HG03280 (cell line): ENCODE results near the gene UBASH3A.
A peak's percentile ranks its signal among the peaks of the same experiment; 100 is the strongest.

ENCODE experiments used
- ATAC-seq: cut with Tn5 transposase; IDR thresholded peaks from one replicate; pipeline ENCODE4 v1.9.1; 2021; ENCODE audit warnings: mild to moderate bottlenecking, moderate library complexity; ENCODE audit not compliant: unreplicated experiment

Gene UBASH3A

DNA sequence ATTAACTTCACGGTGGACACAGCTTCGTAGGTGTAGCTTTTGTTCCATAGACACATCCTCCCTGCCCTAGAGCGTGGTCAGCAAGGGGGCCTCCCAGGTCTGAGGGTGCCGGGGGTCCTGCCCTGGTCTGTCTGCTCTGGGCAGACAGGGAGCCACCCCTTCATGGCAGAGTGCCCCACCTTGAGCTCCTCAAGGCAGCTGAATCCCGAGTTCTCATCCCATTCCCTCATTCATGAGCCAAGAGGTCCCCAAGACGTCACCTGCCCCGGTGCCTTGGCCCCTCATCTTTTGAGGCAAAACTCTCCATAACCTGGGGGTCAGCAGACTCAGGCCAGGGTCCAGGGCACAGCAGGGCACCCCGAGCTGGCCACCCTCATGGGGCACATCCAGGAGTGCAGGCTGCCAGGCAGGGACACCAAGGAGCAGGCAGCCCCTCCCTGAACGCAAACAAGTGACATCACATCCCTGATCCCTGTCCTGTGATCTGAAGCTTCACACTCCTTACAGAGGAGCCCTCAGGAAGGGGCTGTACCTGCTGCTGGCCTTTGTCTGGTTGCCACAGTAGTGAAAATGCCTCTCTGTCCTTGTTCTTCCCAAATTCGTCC lies 23.3 kb downstream of the UBASH3A start:
- no peak for ATAC-seq

DNA sequence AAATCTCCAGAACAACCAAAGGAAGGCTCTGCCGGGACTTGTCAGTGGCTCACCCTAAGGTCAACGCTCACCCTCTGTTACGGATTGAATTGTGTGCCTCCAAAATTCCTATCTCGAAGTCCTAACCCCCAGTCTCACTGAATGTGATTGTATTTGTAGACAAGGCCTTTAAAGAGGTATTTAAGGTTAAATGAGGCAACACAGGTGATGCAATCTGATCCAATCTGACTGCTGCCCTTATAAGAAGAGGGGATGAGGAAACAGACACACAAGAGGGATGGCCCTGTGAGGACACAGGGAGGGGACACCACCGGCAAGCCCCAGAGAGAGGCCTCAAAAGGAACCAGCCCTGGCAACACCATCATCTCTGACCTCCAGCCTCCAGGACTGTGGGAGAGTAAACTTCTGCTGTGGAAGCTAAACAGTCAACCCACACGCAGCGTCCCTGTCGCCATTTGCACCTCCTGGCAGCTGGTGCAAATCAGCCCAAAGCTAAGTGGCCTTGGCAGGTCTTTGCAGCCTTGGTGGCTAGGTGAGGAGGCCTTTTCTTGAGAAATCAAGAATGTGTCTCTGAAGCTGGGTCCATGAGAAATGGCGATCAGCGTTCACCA lies 24.2 kb downstream of the UBASH3A start:
- no peak for ATAC-seq

DNA sequence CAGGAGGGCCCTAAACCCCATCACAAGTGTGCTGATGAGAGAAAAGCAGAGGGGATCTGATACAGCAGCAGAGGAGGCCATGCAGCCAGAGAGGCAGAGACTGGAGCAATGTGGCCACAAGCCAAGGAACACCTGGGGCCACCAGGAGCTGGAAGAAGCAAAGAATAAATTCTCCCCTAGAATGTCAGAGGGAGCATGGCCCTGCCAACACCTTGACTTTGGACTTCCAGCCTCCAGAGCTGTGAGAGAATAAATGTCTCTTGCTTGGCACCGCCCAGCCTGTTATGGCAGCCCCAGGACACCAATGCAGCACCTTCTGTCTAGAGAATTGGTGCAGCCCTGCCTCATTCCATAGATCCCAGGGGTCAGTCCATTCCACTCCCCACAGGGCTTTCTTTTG lies 25.3 kb downstream of the UBASH3A start:
- ATAC-seq, result no peak

DNA sequence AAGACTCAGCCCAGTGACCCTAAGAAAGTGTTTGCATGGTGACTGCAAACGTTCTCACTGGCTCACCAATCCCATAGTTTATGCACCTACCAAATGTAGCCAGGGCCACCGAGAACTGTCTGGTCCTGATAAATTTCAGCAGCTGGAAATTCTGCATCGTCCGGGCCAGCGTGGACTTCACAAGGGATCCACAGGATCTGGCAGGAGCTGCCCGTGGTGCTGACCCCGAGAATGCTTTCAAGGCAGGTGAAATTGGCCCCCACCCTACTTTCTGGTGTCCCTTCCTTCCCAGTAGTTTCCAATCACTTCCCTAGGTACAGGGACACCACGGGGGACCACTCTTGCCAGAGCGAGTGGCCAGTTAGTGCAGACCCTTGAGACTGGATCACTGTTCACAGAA lies 26.2 kb downstream of the UBASH3A start:
- ATAC-seq, result no peak

DNA sequence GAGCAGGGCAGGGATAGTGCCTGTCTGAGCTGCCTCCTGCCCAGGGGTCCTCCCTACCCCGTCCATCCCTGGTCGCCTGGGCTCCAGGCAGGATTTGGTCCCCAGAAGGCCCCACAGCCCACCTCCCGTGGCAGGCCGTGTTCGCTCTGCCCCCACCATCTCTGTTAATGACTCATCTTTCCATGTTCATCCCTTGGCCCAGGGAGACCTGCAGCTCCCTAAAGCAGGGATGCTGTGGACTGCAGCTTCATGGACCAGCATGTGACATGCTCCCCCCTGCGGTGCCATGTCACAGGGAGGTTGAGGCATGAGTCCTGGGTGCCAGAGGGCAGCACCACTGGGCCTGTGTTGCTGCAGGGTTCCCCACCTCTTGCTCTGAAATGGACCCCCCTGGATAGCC lies 26.8 kb downstream of the UBASH3A start:
- no peak for ATAC-seq

DNA sequence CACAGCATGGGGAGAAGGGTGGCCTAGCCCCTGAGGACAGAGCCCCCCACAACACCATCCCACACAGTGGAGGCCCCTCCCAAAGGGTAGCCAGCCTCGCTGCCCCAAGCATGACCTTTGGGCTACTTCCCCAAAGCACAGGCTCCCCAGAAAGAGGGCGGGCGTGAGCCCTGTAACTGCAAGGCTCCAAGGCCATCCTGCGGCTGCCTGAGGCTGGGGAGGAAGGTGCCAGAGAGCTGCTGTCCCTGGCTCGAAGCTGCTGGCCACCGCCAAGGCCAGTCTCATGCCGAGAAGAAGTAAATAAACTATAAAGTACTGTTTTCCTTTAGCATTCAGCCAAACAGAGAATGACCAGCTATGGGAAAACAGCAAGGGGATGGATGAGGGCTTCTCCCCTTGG lies 27.5 kb downstream of the UBASH3A start:
- no peak for ATAC-seq

DNA sequence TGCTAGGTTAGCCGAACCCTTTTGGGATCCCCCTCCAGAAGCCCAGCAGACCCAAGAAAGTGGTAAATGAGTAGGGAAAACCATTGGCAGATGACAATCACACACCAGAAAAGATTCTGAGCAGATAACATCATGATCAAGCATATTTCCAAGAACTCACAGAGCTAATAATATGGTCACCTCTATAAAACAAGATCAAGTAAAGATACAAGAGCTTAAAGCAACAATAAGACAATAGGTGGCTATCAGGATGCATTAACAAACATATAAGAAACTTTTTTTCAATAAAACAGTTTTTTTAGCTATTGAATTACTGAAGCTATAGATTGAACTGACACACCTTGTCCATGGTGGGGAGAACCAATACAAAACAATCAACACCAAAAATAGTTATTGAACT lies 29.0 kb downstream of the UBASH3A start:
- ATAC-seq, result no peak

DNA sequence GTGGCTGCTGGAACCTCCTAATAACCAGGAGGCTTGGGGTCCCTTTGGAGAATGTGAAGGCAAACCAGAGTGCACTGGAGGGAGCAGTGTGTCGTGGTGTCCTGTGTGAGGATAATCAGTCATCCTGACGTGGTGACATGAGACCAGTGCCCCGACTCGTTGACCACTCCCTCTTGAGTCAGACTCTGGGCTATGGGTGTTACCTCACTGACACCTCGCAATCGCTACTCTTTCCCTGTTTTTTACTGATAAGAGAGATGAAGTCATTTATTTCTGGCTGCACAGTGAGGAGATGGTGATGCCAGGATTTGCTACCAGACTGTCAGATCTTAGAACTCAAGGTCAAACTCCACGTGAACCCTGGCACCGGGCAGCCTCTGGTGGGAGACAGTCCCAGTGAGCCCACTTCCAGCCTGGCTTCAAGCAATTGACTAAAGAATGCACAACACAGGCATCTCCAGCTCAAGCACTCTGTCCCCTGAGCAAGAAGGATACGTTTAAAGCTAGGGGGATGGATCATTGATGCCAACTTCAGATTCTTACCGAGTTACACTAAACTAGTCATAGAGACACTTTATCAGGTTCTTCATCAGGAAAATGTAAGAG lies 30.3 kb downstream of the UBASH3A start:
- no peak for ATAC-seq

DNA sequence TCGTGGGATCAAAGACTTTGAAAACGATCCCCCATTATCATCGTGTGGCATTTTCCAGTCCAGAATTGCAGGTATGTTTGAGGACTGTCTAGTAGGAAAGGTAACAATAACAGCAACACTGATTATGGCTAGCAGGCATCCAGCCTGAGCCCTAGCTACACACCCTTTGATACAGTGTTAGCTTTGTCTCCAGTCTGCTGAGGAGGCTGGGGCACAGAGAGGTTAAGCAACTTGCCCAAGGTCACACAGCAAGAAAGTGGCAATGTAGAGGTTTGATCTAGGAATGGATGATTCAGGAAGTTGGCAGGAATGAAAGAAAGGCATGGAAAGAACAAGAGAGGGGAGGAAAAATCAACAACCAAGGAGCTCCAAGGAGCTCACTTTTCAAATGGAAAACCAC lies 31.2 kb downstream of the UBASH3A start:
- no peak for ATAC-seq

DNA sequence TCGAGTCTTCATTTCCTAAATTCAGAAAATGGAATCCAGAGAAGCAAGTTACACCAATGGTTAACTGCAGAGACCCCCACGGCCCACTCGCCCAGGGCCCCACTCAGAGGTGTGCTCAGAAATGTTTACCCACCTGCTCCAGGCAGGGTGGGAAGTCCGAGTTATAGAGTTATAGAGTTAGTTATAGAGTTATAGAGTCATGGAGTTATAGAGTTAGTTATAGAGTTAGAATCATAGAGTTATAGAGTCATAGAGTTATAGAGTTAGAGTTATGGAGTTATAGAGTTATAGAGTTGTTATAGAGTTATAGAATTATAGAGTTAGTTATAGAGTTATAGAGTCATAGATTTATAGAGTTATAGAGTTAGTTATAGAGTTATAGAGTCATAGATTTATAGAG lies 31.7 kb downstream of the UBASH3A start:
- ATAC-seq, result no peak

DNA sequence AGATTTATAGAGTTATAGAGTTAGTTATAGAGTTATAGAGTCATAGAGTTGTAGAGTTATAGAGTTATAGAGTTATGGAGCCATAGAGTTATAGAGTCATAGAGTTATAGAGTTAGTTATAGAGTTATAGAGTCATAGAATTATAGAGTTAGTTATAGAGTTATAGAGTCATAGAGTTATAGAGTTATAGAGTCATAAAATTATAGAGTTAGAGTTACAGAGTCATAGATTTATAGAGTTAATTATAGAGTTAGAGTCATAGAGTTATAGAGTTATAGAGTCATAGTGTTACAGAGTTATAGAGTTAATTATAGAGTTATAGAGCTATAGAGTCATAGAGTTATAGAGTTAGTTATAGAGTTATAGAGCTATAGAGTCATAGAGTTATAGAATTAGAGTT lies 32.1 kb downstream of the UBASH3A start:
- no peak for ATAC-seq

DNA sequence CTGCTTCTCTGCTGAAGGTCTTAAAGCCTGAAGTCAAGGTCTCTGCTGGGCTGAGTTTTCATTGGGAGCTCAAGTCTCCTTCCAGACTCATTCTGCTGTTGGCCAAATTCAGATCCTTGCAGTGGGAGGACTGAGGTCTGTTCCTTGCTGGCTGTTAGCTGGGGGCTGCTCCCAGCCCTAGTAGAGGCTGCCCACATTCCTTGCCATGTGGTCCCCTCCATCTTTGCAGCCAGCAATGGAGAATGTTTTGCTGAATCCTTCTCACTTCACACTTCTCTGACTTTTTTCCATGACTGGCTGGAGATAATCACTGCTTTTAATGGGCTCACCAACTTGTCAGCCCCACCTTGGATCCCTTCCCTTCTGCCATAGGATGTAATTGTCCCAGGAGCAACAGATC lies 33.2 kb downstream of the UBASH3A start:
- ATAC-seq, result no peak

DNA sequence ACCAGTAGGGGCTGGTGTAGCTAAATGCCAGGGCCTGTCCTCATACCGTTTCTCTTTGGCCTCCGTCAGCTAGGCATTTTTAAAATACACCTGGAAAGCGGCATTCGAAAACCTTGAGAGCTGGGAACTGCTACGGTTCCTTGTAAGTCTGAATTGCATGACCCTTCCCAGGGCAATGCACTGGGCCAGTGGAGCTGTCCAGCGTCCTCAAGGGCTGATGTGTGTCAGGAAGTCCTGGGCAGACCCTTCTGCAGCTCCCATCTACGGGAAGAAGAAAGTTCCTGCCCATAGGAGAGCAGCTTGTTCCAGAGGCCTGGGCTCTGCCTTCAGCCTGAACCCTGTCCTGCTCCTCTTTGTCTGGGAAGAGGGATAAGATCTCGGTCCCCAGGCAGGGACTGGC lies 34.1 kb downstream of the UBASH3A start:
- no peak for ATAC-seq

DNA sequence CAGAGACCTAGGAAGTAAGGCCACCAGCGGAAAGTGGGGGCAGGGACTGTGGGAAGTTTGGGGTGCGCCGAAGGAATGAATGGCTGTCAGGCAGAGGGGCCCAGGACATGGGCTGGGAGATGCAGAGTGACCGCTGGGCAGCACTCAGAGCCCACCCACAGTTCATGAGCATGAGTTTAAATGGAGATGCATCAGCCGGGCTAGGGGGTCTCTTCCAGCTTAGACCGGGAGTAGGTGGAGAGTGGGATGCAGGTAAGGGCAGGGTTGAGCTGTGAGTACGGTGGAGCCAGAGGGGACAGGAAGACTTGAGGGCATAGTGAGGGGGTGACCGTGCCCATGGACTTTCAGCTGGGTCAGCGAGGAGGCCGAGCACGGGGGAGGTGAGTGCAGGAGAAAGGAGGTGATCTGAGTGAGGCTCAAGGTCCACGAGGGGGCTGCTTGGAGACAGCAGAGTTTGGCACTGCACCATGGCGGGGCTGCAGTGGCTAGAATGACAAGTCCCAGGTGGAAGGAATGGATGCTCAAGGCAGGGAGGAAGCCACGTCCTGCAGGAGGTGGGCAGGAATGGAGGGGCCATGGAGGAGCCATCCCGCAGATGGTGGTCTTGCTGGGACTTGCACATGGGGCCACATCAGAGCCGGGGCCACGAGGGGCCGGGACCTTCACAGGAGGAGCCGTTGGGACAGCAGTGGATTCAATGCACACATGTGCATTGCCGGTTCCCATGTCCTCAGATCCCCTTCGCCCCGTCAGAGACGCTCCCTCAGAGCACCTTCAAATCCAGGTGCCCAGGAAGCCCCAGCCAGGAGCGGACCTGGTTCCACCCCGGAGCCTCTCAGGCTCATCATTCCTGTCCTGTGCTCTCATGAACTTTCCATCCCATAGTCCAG lies 34.9 kb downstream of the UBASH3A start:
- ATAC-seq, result no peak

DNA sequence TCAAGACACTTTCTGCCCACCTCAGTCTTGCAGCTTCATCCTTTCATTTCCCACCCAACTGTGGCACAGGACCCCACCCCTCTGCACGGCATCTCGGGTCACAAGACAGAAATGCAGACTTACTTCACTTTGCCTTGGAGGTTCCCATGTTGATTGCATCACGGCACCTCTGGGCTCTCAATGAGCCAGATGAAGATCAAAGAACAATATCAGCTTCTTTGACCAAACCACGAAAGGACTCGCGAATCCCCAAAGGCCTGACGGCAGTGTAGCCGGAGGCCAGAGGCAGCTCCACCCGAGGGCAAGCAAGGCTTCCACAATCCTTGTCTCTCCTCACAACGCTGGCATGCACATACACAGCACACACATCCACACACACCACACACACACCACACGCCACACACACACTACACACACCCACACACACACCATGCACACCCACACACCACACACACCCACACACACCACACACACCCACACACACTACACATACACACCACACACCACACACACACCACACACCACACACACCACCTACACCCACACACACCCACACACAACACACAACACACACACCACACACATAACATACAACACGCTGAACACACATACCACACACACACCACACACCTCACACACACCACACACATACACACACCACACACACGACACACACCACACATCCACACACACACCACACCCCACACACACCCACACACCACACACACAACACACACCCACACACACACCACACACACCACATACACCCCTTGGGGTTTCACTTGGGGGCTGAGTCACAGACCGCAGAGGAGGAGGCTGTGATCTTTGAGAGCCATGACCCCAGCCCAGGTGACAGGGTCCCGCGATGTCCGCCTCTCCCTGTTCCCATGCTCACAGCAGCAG lies 35.8 kb downstream of the UBASH3A start:
- no peak for ATAC-seq

DNA sequence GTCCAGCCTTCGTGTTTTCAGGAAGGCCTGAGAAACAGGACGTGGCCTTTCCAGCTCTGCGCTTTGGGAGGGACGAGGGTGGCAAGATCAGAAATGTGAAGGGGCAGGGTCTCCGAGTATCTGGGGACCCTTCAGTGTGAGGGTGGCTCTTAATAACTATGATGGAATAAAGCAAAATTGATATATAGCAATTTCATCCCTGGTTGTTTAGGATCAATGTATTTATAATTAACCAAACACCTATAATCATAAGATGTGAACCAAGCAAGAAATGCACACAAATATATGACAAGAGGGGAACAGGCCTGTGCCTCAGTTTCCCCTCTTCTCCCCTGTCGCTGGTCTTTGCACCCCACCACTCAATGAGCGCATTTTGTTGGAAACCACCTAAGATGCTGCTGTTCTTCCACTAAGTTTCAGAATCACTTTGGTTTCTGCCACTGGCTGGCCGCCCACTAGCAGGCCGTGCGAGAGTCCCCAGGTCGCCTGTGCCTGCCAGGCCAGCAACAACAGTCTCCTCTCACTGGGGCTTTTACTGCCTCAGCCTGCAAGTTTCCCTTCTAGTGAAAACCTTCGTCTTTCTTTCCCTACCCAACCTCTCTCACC lies 36.6 kb downstream of the UBASH3A start:
- ATAC-seq, result peak; percentile 62

DNA sequence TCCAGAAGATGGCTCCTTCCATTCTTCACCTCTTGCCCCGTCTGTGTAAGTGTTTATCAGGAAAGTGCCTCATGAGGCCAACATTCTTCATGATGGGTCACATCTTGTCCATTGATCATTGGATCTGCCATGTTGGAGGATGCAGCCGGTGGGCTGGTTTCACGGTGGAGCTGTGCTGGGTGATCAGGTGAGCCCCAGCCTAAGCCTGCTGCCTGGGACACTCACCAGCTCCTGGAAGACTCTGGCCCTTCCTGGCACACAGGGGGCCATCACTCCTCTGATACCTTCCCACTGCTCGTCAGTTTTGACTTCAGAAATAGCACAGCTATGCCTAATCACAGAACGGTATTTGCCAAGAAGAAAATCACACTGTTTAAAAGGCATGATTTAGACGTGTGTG lies 38.3 kb downstream of the UBASH3A start:
- ATAC-seq, result no peak

DNA sequence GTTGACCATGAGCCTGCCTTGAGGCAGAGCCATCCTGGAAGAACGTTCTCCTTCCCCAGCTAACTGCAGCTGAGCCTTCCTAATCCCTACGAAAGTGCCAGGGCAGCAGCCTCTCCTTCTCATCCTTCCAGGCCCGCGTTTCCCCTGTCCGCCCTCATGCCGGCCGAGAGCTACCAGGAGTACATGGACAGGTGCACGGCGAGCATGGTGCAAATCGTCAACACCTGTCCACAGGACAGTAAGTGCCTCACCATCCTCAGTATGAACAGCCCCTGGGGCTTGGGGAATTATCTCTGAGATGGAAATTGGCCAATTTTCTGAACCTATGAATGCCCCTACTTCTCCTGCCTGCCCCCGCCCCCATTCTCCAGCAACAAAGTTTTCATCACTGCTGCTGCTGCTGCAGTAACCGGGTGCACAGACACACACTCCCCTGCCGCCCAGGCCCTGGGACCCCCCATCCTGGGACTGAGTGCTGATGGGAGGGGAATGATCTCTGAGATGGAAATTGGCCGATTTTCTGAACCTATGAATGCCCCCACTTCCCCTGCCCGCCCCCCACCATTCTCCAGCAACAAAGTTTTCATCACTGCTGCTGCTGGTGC lies 39.6 kb downstream of the UBASH3A start:
- ATAC-seq, result no peak

DNA sequence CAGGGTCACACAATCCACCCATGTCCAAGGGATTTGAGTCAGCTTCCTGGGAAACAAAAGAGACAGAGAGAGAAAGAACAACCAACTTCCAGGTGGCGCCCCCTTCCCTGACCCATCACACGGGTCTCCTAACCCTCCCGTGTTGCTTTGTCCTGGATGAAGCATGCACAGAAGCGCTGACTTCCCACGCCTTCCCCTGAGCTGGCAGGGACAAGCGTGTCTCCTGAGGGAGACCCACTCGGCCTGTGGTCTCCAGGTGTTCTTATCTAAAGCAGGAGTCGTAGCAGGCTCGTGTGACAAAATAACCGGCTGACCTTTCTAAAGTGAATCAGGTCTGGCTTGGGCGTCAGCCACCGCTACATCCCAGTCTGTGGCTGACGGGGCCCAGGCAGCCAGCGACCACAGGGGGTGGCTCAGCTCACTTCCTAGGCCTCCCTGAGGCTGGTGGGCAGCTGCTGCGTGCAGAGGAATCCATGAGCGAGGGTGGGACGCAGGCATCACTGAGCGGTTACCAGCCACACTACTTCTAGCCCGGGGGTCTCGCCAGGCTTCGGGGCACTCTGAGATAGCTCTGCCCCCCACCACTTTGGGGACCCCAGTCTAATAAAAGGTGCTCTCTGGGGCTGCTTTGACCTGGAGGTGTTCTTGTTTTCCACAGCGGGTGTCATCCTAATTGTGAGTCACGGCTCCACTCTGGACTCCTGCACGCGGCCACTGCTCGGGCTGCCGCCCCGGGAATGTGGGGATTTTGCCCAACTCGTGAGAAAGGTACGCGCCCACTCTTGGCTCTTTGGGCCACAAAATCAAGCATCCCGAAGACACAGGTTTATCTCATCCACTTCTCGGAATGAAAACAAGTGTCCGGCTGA lies 40.4 kb downstream of the UBASH3A start:
- ATAC-seq, result no peak
